Heart right ventricle (tissue), 16 donors: ENCODE results near the gene ITIH5. TPM values are rescaled to one million over a fixed set of nuclear protein-coding genes. Genes with fewer than 3 reads are reported as not detected.

Experiments used
- ATAC-seq, 8 donors: fragments of 200-7000 bp; cut with Tn5 transposase; one replicate each; pipeline ENCODE4 v1.9.1; 2020; ENCODE audit warnings: mild to moderate bottlenecking in 8 of 8, moderate library complexity in 8 of 8, moderate number of reproducible peaks in 1 of 8
- DNase-seq, 2 donors: peaks; one replicate each; pipeline ENCODE4 v3.0.0-alpha.2; 2020
- H3K27ac ChIP-seq, 10 donors: fragments of 200-600 bp; sonication (generic) in 2 of 10; one replicate each; pipeline versions ENCODE4 v1.5.0 to v1.8.0; 2020 to 2022; ENCODE audit warnings: mild to moderate bottlenecking in 3 of 10
- H3K27me3 ChIP-seq, 7 donors: fragments of 200-600 bp; one replicate each; pipeline ENCODE4 v1.8.0; 2021 to 2022; ENCODE audit warnings: mild to moderate bottlenecking in 2 of 7
- H3K36me3 ChIP-seq, 9 donors: fragments of 200-600 bp; sonication (generic) in 1 of 9; one replicate each; pipeline versions ENCODE4 v1.5.0 to v1.8.0; 2020 to 2022; ENCODE audit warnings: mild to moderate bottlenecking in 2 of 9
- H3K4me1 ChIP-seq, 9 donors: fragments of 200-600 bp; sonication (generic) in 1 of 9; one replicate each; pipeline versions ENCODE4 v1.5.0 to v1.8.0; 2020 to 2022; ENCODE audit warnings: mild to moderate bottlenecking in 4 of 9
- H3K4me3 ChIP-seq, 10 donors: fragments of 200-600 bp; sonication (generic) in 2 of 10; one replicate each; pipeline versions ENCODE4 v1.5.0 to v1.8.0; 2020 to 2022; ENCODE audit warnings: mild to moderate bottlenecking in 7 of 10, moderate library complexity in 2 of 10
- H3K9me3 ChIP-seq, 11 donors: fragments of 200-600 bp in 10 of 11; sonication (generic) in 2 of 11; one replicate each; pipeline versions ENCODE4 v1.5.0 to v1.8.0; 2013 to 2022; ENCODE audit warnings: mild to moderate bottlenecking in 2 of 11, control low read depth in 1 of 11, moderate library complexity in 1 of 11
- WGBS, 2 donors: extraction: QIAGEN DNeasy Blood & Tissue Kit; methylation state at CpG; one replicate each; pipeline ENCODE4 v1.1.7; 2013; ENCODE audit warnings: inconsistent platforms in 1 of 2; 5-methylcytosine and 5-hydroxymethylcytosine counted together
- intact Hi-C, 10 donors: fragments of 100-400 bp; cut with DNase I; formaldehyde crosslinking; loops; one replicate each; pipeline versions ENCODE4 v1.11.1 to v1.14.2; 2022
- polyA plus RNA-seq, 2 donors: library from polyadenylated mRNA; stranded (reverse); fragments of 200-250 nt; gene quantifications; one replicate each; pipeline ENCODE4 v1.2.3, GENCODE V29; 2013
- total RNA-seq, 10 donors: library from RNA; stranded (reverse); fragmentation: NEBNext Ultra II Directional in 3 of 10; extraction: Animal tissue kit (Norgen Biotek cat#: 25700) in 3 of 10; gene quantifications; one replicate each; pipeline versions ENCODE4 v1.2.1 to v1.2.4, GENCODE V29; 2021 to 2023
- TF ChIP-seq, protein P1 (sequence below), 9 donors: fragments of 200-600 bp; sonication (generic) in 2 of 9; IDR thresholded peaks; one replicate each; pipeline versions ENCODE4 v1.5.0 to v1.8.0; 2021 to 2022; ENCODE audit warnings: antibody characterized with exemption in 9 of 9, mild to moderate bottlenecking in 5 of 9, moderate library complexity in 1 of 9
- donor health status: Arrhythmogenic right ventricular cardiomyopathy.
- donor health status: ischemic (EF 13 %, LVEDD 7.1; RV severe dilation, severe dysfunction).
- donor health status: healthy with polysubstance abuse.
- donor health status: DM: no; HTN: yes; CAD: no.
- donor health status: DM: no; HTN: no; CAD: no.
- donor health status: ischemic (EF 25% LVEDD 6.9; RV normal size, moderate dysfunction).
- donor health status: ischemic (EF 25% LVEDD 5.7; RV mildly dilated, moderate dysfunction).
- donor health status: healthy.
- donor health status: DM: yes; HTN: yes; CAD: no.
- donor health status: Ischemic cardiomyopathy.
- donor health status: ischemic (EF 35%, LVEDD 5.7; RV mildly dilated, moderate dysfunction).
- donor health status: nonischemic (EF 11% LVEDD 7.7; RV severe dilation, severe dysfunction).
- donor health status: DM: yes; HTN: yes; CAD: no.
- donor health status: PGD.
- donor health status: ischemic (EF 29% LVEDD 5.4; RV normal size, mild dysfunction).
- donor health status: nonischemic (EF 23%, LVEDD 6.1; RV moderate dilation, normal function).

Gene ITIH5
- total and polyA plus RNA-seq, 12 donors, result 2.8 to 21.3 (median 12.2) TPM

DNA sequence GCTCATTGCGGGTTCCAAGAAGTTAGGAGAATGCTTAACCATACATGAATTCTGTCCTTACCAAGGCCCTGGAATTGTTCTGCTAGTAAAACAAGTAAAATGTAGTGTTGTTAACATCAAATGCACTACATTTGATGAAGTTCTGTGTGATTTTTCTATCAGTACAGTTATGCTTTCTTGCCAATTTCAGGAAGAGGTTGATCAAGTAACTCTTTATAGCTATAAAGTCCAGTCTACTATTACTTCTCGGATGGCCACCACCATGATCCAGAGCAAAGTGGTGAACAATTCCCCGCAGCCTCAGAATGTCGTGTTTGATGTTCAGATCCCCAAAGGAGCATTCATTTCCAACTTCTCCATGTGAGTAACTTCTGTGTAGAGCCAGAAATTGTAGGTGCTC, 42.1 kb upstream of the ITIH5 start:
- DNase-seq (no peak), ATAC-seq (no peak)
- H3K27me3 ChIP-seq, result peaks cover 0 to 19% (median 5%) of the 10 kb centered on the region in 7 donors
- no peaks in the 10 kb centered on the region for H3K36me3 ChIP-seq
- no peak overlapping the region for H3K27ac ChIP-seq
- TF ChIP-seq, protein P1, sequence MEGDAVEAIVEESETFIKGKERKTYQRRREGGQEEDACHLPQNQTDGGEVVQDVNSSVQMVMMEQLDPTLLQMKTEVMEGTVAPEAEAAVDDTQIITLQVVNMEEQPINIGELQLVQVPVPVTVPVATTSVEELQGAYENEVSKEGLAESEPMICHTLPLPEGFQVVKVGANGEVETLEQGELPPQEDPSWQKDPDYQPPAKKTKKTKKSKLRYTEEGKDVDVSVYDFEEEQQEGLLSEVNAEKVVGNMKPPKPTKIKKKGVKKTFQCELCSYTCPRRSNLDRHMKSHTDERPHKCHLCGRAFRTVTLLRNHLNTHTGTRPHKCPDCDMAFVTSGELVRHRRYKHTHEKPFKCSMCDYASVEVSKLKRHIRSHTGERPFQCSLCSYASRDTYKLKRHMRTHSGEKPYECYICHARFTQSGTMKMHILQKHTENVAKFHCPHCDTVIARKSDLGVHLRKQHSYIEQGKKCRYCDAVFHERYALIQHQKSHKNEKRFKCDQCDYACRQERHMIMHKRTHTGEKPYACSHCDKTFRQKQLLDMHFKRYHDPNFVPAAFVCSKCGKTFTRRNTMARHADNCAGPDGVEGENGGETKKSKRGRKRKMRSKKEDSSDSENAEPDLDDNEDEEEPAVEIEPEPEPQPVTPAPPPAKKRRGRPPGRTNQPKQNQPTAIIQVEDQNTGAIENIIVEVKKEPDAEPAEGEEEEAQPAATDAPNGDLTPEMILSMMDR (IDR thresholded peaks at IDR 0.05), result no peak
- WGBS, 2 donors, result 93 to 94% methylated on average over 4 of the region's 4 CpGs
- no peaks in the 10 kb centered on the region for H3K9me3 ChIP-seq
- H3K4me3 ChIP-seq, result no peak overlapping the region
- intact Hi-C loops, result no loop called here
- no peaks in the 10 kb centered on the region for H3K4me1 ChIP-seq

DNA sequence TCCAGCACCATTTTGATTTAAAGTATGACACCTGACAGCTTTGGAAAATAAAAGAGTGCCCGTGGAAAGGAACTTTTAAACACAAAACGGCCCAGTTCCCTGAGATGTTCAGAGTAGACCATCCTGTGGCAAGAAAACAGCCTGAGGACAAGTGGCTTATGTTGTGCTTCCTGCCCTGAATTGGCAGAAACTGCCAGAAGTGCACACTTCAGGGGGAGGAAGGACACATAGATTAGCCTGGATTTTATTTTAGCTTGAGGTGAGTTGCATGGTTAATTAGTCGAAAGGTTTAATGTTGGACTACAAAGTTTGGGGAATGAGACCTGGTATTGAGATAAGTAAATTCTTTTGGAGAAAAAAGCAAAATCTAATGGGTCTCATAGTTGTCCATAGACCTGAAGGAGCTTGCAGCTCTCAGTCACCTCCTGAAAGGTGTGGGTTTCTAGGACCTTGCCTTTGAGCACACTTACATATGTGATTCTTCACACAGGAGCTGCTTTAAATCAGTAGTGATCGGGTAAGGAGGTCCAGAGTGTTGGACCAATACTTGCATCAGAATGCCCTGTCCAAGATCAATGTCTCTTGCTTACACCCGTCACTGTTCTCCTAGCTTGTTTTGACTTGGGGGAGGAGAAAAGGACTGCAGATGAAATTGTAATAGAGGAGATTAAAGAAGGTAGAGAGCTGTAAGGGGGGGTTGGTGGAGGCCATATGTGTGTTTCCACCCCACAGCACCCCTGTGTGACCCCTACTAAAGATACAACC, 41.3 kb upstream of the ITIH5 start:
- no peaks in the 10 kb centered on the region for H3K9me3 ChIP-seq

DNA sequence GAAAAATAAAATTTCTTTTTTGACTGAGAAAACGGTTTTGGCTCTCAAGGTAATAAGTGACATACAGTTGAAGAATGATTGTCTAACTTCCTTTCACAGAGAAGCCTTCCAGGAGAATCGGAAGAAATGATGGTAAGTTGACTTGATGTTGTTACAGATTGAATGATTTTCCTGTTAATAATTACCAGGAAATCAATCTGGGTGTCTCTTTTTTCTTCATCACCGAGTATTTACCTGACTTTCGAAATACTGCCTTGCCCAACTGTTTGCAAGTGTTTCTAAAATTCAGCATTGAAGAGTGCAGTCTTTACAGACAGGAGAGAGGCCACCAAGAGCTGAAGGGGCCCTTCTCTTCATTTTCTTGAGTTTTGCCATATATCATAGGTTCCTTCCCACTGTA, 40.3 kb upstream of the ITIH5 start:
- Histone ChIP-seq H3K4me1 (no peaks in the 10 kb centered on the region), H3K36me3 (no peaks in the 10 kb centered on the region), H3K27me3 (peaks cover 0 to 25% (median 8%) of the 10 kb centered on the region in 7 donors), H3K4me3 (no peak overlapping the region), H3K27ac (no peak overlapping the region), H3K9me3 (no peaks in the 10 kb centered on the region)
- TF ChIP-seq, protein P1 (IDR thresholded peaks at IDR 0.05), result no peak
- intact Hi-C loops, result no loop called here
- DNase-seq (no peak), ATAC-seq (no peak)
- WGBS, 2 donors, result 76 to 77% methylated on average over 4 of the region's 4 CpGs

More for the DNA sequence above, 41.3 kb upstream of the ITIH5 start:
- 91 to 92% methylated on average over 5 of the region's 5 CpGs for WGBS, 2 donors
- Histone ChIP-seq H3K27ac (no peak overlapping the region), H3K4me3 (no peak overlapping the region), H3K27me3 (peaks cover 0 to 25% (median 8%) of the 10 kb centered on the region in 7 donors), H3K36me3 (no peaks in the 10 kb centered on the region), H3K4me1 (no peaks in the 10 kb centered on the region)
- DNase-seq (no peak), ATAC-seq (no peak)
- intact Hi-C loops, result no loop called here
- TF ChIP-seq, protein P1 (IDR thresholded peaks at IDR 0.05), result no peak

DNA sequence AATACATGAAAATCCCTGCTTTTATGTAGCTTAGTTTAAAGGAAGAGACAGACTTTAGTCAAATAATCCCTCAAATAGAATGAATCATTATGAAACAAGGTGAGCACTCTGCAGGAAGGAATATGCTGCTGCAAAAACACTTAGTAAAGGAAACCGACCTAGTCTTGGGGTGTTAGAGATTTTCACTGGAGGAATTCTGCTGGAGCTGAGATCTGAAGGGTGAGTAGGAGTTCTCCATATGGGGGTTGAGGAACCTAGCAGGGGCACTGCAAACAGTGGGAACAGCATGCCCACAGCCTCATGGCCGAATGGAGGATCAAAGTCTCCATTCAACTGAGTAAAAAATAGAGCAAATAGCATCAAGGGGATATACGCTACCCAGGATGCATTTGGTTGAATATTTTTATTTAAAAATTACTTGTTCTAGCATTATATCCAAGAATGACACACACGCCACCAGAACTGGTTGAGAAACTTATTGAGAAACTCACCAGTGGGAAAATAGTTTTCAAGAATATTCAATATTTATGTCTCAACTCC, 39.8 kb upstream of the ITIH5 start:
- WGBS, 2 donors, result 83 to 90% methylated on average over 4 of the region's 4 CpGs
- DNase-seq (no peak), ATAC-seq (no peak)
- intact Hi-C loops, result no loop called here
- no peaks in the 10 kb centered on the region for H3K9me3 ChIP-seq
- no peaks in the 10 kb centered on the region for H3K36me3 ChIP-seq
- H3K4me3 ChIP-seq, result no peak overlapping the region
- H3K4me1 ChIP-seq, result no peaks in the 10 kb centered on the region
- peaks cover 0 to 25% (median 8%) of the 10 kb centered on the region in 7 donors for H3K27me3 ChIP-seq
- TF ChIP-seq, protein P1 (IDR thresholded peaks at IDR 0.05), result no peak
- H3K27ac ChIP-seq, result no peak overlapping the region
